ENCODE measurements around the gene PHTF2.
A peak's percentile ranks its signal among the peaks of the same experiment; 100 is the strongest.

The PHTF2 gene

DNA sequence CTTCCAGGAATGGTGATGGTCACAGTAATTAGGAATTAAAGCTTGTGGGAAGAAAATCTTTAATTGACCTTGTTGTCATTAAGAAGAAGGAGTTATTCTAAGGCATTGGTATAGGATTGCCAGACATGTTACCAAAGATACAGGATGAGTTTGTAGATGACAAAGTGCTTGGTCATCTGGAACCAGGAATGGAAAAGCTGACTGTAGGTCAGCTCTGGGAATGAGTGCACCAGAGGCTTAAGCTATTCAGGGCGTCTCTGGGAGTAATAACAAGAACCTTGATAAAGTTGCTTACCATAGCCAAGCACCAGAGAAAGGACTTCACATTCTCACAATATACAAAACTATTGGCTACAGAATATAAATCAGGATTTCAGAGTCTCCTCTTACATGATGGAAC, 89.0 kb downstream of the PHTF2 start:
- TF ChIP-seq, protein P1, sequence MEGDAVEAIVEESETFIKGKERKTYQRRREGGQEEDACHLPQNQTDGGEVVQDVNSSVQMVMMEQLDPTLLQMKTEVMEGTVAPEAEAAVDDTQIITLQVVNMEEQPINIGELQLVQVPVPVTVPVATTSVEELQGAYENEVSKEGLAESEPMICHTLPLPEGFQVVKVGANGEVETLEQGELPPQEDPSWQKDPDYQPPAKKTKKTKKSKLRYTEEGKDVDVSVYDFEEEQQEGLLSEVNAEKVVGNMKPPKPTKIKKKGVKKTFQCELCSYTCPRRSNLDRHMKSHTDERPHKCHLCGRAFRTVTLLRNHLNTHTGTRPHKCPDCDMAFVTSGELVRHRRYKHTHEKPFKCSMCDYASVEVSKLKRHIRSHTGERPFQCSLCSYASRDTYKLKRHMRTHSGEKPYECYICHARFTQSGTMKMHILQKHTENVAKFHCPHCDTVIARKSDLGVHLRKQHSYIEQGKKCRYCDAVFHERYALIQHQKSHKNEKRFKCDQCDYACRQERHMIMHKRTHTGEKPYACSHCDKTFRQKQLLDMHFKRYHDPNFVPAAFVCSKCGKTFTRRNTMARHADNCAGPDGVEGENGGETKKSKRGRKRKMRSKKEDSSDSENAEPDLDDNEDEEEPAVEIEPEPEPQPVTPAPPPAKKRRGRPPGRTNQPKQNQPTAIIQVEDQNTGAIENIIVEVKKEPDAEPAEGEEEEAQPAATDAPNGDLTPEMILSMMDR (IDR thresholded peaks at IDR 0.05; ENCODE audit: insufficient read depth, low read length, poor library complexity, severe bottlenecking), result no peak
- Histone ChIP-seq H3K36me3 (ENCODE audit: control insufficient read depth, insufficient read depth, low read length) (no peaks in the 10 kb centered on the region), H3K27me3 (replicated peaks; ENCODE audit: control insufficient read depth, insufficient read depth, low read length) (no peaks in the 10 kb centered on the region), H3K4me3 (replicated peaks; ENCODE audit: low read depth, low read length) (no peak overlapping the region)
- DNase-seq (ENCODE audit: extremely low read depth, insufficient read length), result no peak

DNA sequence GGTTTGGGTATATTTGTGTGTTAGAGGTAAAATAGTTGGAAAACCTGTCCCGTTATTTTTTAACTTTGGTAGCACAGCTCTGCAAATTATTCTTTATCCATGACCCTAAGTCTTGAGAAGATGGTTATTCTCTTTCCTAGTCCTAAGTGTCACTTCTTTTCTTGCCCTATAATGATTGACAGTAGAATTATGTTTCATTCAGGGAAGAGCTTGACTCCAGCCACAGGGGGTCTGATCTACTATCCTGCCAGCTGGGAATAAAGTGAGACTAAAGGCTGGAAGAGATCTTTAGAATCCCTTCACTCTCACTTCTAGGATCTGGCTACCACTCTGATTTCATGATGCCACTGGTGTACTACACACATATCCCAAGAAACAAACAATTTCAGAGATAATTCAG, 90.4 kb downstream of the PHTF2 start:
- TF ChIP-seq, protein P1 (IDR thresholded peaks at IDR 0.05; ENCODE audit: insufficient read depth, low read length, poor library complexity, severe bottlenecking), result no peak
- Histone ChIP-seq H3K4me3 (replicated peaks; ENCODE audit: low read depth, low read length) (no peak overlapping the region), H3K27me3 (replicated peaks; ENCODE audit: control insufficient read depth, insufficient read depth, low read length) (no peaks in the 10 kb centered on the region), H3K36me3 (ENCODE audit: control insufficient read depth, insufficient read depth, low read length) (no peaks in the 10 kb centered on the region)
- no peak for DNase-seq (ENCODE audit: extremely low read depth, insufficient read length)

DNA sequence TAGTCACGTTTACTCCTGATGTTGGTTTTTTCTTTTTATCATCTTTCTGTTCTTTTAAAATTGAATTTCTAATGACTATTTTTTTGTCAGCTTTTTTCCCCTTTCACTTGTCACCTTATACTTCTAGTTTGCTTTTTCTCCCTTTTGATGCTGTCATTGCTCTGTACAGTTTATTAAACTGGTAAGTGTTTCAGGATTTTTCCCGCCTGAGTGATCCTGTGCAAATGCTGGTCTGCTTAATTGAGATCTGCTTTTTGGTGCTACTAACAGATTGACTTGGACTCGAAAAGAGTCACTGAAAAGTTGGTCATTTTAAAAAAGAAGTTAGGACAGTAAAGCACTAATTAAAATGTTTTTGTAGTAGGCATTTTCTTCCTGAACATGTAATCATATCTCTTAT, 95.2 kb downstream of the PHTF2 start:
- no peaks in the 10 kb centered on the region for H3K36me3 ChIP-seq (ENCODE audit: control insufficient read depth, insufficient read depth, low read length)
- no peak overlapping the region for H3K4me3 ChIP-seq (replicated peaks; ENCODE audit: low read depth, low read length)
- TF ChIP-seq, protein P1 (IDR thresholded peaks at IDR 0.05; ENCODE audit: insufficient read depth, low read length, poor library complexity, severe bottlenecking), result no peak
- no peaks in the 10 kb centered on the region for H3K27me3 ChIP-seq (replicated peaks; ENCODE audit: control insufficient read depth, insufficient read depth, low read length)
- no peak for DNase-seq (ENCODE audit: extremely low read depth, insufficient read length)

DNA sequence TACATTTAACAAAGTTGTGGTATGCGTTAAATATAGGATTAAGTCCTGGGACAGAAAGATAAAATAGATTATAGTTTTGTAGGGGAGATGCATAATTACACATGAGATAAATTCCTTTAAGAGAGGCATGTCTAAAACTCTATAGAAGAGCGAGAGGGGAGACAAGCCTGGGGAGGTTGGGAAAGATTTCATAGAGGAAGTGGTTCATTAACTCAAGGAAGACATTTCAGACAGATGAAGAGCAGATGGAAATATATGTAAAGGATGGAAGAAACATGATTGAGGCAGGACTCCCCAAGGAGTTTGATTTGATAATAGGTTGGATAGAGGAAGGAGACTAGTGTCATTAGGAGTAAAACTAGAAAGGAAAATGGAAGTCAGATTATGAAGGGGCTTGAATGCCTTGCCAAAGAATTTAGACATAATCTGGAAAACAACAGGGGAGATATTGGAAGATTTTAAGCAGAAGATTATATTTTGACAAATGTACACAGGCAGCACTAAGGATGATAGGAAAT, 96.1 kb downstream of the PHTF2 start:
- TF ChIP-seq, protein P1 (IDR thresholded peaks at IDR 0.05; ENCODE audit: insufficient read depth, low read length, poor library complexity, severe bottlenecking), result no peak
- Histone ChIP-seq H3K36me3 (ENCODE audit: control insufficient read depth, insufficient read depth, low read length) (no peaks in the 10 kb centered on the region), H3K27me3 (replicated peaks; ENCODE audit: control insufficient read depth, insufficient read depth, low read length) (no peaks in the 10 kb centered on the region), H3K4me3 (replicated peaks; ENCODE audit: low read depth, low read length) (no peak overlapping the region)
- no peak for DNase-seq (ENCODE audit: extremely low read depth, insufficient read length)

DNA sequence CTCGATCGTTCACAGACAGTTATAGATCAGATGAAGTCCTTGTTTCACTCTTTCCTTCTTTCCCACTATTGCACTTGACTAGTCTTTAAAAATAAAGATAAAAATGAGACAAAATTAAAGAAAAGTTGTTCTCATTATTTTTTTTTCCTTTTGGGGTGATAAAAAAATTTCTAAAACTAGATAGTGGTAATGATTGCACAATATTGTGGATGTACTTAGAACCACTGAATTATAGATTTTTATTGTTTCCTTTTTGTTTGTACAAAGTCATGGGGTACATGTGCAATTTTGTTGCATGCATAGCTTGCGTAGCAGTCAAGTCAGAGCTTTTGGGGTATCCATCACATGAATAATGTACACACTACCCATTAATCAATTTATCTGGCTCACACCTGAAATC, 97.3 kb downstream of the PHTF2 start:
- TF ChIP-seq, protein P1 (IDR thresholded peaks at IDR 0.05; ENCODE audit: insufficient read depth, low read length, poor library complexity, severe bottlenecking), result no peak
- no peaks in the 10 kb centered on the region for H3K27me3 ChIP-seq (replicated peaks; ENCODE audit: control insufficient read depth, insufficient read depth, low read length)
- H3K4me3 ChIP-seq (replicated peaks; ENCODE audit: low read depth, low read length), result no peak overlapping the region
- no peaks in the 10 kb centered on the region for H3K36me3 ChIP-seq (ENCODE audit: control insufficient read depth, insufficient read depth, low read length)
- no peak for DNase-seq (ENCODE audit: extremely low read depth, insufficient read length)

DNA sequence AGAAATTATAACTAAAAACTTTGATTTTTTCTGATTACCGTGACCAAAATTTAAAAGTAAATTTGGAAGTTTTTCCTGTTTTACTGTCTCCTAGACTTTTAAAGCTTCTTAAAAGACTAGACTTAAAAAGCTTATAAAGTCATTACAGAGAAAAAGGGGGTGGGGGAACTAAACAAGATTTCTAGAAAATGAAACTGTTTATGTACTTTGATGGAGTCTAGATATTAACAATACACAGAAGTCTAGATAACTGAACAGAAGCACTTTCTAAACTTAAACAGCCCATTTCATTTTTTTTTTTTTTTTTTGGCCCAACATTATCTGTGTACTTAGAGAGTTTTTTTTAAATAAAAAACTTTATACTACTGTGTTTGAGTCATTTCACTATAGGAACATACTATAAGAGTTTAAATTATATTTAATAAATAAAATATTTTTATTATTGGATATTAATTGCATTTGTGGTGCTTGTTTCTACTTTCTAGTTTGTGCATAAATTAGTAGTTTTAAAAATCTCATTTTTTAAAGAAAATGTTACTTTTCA, 98.5 kb downstream of the PHTF2 start:
- no peaks in the 10 kb centered on the region for H3K36me3 ChIP-seq (ENCODE audit: control insufficient read depth, insufficient read depth, low read length)
- TF ChIP-seq, protein P1 (IDR thresholded peaks at IDR 0.05; ENCODE audit: insufficient read depth, low read length, poor library complexity, severe bottlenecking), result no peak
- no peaks in the 10 kb centered on the region for H3K27me3 ChIP-seq (replicated peaks; ENCODE audit: control insufficient read depth, insufficient read depth, low read length)
- peak; percentile 15 for DNase-seq (ENCODE audit: extremely low read depth, insufficient read length)
- H3K4me3 ChIP-seq (replicated peaks; ENCODE audit: low read depth, low read length), result no peak overlapping the region
